ENCODE measurements around the gene CHPF. TPM values are rescaled to one million over a fixed set of nuclear protein-coding genes. Genes with fewer than 3 reads are reported as not detected.

Gene CHPF
- total and polyA plus RNA-seq, 2 donors (not counting 3 experiments of a cell fraction or from before 2014, with no cell fraction given), result 0.24 to 0.32 TPM

DNA sequence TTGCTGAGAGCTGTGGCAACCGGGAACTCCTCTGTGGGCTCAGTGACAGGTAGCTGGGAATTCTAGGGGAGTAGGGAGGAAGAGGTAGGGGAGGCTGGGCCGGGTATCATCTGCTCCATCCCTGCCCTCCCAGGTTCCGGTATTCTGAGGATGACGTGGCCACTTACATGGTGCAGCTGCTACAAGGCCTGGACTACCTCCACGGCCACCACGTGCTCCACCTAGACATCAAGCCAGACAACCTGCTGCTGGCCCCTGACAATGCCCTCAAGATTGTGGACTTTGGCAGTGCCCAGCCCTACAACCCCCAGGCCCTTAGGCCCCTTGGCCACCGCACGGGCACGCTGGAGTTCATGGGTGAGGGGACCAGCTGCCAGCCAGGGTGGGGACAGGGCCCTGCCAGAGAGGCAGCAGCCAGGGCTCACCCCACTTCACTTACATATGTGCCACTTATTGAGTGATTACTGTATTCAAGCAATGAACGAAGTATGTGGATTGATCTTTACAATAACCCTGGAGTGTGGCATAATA, 52.9 kb downstream of the CHPF start:
- intact Hi-C loops (cut with micrococcal nuclease), result no loop called here
- H3K27ac ChIP-seq (ENCODE audit: insufficient read depth, low read depth, low read length), result no peak overlapping the region
- no peak overlapping the region for H3K4me3 ChIP-seq (replicated peaks in 1 of 3; ENCODE audit: insufficient read depth in 1 of 3, low read depth in 1 of 3, low read length in 3 of 3)
- no peak overlapping the region for H3K9ac ChIP-seq (replicated peaks; ENCODE audit: extremely low read depth, insufficient read depth, low read length)
- peaks cover 27 to 30% of the 10 kb centered on the region in 2 experiments for H3K27me3 ChIP-seq (ENCODE audit: control insufficient read depth in 2 of 2, insufficient read depth in 2 of 2, low read length in 2 of 2)
- dilution Hi-C loops (cut with MboI; ENCODE audit: extremely low pct_ligation_motif_present, low sequenced_read_pairs), result no loop called here
- H4K20me1 ChIP-seq (replicated peaks; ENCODE audit: control insufficient read depth, extremely low read depth, insufficient read depth, low read length), result no peaks in the 10 kb centered on the region
- POLR2A ChIA-PET, result no interaction called here
- no peak overlapping the region for H3K4me2 ChIP-seq (ENCODE audit: insufficient read depth, low read length)
- FAIRE-seq, result no peak
- CTCF ChIA-PET, result interaction anchor here (0.9 to 19.9 kb wide), 4 partner anchors 8 to 38 kb away, joined by 3 to 731 read pairs (median 6); no protein-coding TSS in a partner anchor
- no TSS peak for BruUV-seq (replicated peaks)
- H3K4me1 ChIP-seq (ENCODE audit: control insufficient read depth, extremely low read depth, insufficient read depth, low read length), result no peaks in the 10 kb centered on the region
- H3K36me3 ChIP-seq (ENCODE audit: control insufficient read depth in 2 of 2, extremely low read depth in 1 of 2, insufficient read depth in 2 of 2, low read length in 2 of 2), result no peaks in the 10 kb centered on the region
- no peaks in the 10 kb centered on the region for H3K9me3 ChIP-seq (replicated peaks; ENCODE audit: control insufficient read depth, insufficient read depth, low read length)
- no peaks in the 10 kb centered on the region for H3K9me1 ChIP-seq (replicated peaks; ENCODE audit: control insufficient read depth, extremely low read depth, insufficient read depth, low read length)
- DNase-seq (ENCODE audit: low read depth, low spot score), result no peak
- H2AFZ ChIP-seq (ENCODE audit: low read depth, low read length), result no peak overlapping the region
- TF ChIP-seq POLR2A (IDR thresholded peaks at IDR 0.05; ENCODE audit: low read depth, low read length) (no peak), POLR2AphosphoS5 (IDR thresholded peaks at IDR 0.05; ENCODE audit: insufficient read depth, low read depth, low read length) (no peak), GATA2 (IDR thresholded peaks at IDR 0.05; ENCODE audit: insufficient read depth, insufficient read length, low read depth, low read length) (no peak), FOS (IDR thresholded peaks at IDR 0.05; ENCODE audit: borderline replicate concordance, insufficient read depth, low read length) (no peak), JUN (IDR thresholded peaks at IDR 0.05; ENCODE audit: borderline replicate concordance, insufficient read depth, insufficient read length, low read depth) (no peak), MYC (IDR thresholded peaks at IDR 0.05; ENCODE audit: low read depth, low read length) (no peak), CTCF (IDR thresholded peaks at IDR 0.05; ENCODE audit: extremely low read depth in 1 of 2, insufficient read depth in 1 of 2, low read depth in 1 of 2, low read length in 2 of 2) (no peak), EZH2 (IDR thresholded peaks at IDR 0.05; ENCODE audit: borderline replicate concordance, low read depth, low read length, severe bottlenecking) (no peak)
- TF ChIP-seq, protein P1, sequence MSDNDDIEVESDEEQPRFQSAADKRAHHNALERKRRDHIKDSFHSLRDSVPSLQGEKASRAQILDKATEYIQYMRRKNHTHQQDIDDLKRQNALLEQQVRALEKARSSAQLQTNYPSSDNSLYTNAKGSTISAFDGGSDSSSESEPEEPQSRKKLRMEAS (IDR thresholded peaks at IDR 0.05; ENCODE audit: insufficient read depth, insufficient read length), result no peak
- H3K79me2 ChIP-seq (ENCODE audit: control insufficient read depth, insufficient read depth, low read length), result no peaks in the 10 kb centered on the region
